Measurements from ENCODE around the gene SNX13. TPM values are rescaled to one million over a fixed set of nuclear protein-coding genes. Genes with fewer than 3 reads are reported as not detected.

SNX13 gene
- total and polyA plus RNA-seq, 2 of the 4 experiments (the other 2 are of a cell fraction), result 9.0 to 24.9 TPM

- Histone ChIP-seq H3K27me3 (ENCODE audit: control insufficient read depth, insufficient read depth, low read length) (no peaks in the 10 kb centered on the region), H2BK15ac (ENCODE audit: low read depth, low read length) (no peak overlapping the region), H3K18ac (ENCODE audit: low read depth, low read length) (no peak overlapping the region), H2BK20ac (ENCODE audit: low read depth, low read length) (no peak overlapping the region), H4K91ac (ENCODE audit: insufficient read depth, low read depth, low read length) (no peak overlapping the region), H3K79me1 (ENCODE audit: low read depth in 1 of 2, low read length in 2 of 2) (no peaks in the 10 kb centered on the region), H3K4me2 (ENCODE audit: low read depth, low read length) (no peak overlapping the region), H3K14ac (replicated peaks; ENCODE audit: low read depth, low read length) (no peak overlapping the region), H3K4ac (ENCODE audit: low read depth, low read length) (no peak overlapping the region), H3K27ac (ENCODE audit: insufficient read depth, low read length) (no peak overlapping the region), H4K20me1 (ENCODE audit: insufficient read depth, low read length) (no peaks in the 10 kb centered on the region), H2BK120ac (ENCODE audit: low read depth, low read length) (no peak overlapping the region), H3K9ac (ENCODE audit: low read depth, low read length) (no peak overlapping the region), H4K8ac (ENCODE audit: low read depth in 2 of 2, low read length in 2 of 2) (no peak overlapping the region), H2AK9ac (replicated peaks; ENCODE audit: low read depth, low read length, poor library complexity) (no peak overlapping the region), H2BK5ac (ENCODE audit: low read depth, low read length, poor library complexity, severe bottlenecking) (no peak overlapping the region), H4K5ac (ENCODE audit: low read depth, low read length) (no peak overlapping the region), H2AFZ (replicated peaks; ENCODE audit: low read length, poor library complexity) (no peak overlapping the region), H3K4me1 (ENCODE audit: control insufficient read depth, insufficient read depth, low read length) (no peaks in the 10 kb centered on the region; the same call in 1 of the 2 replicates), H3K23ac (ENCODE audit: low read depth, low read length) (no peak overlapping the region), H3K4me3 (ENCODE audit: insufficient read depth, low read depth, low read length) (no peak overlapping the region), H3K9me1 (ENCODE audit: insufficient read depth, low read length) (peaks cover 6% of the 10 kb centered on the region; the same call in 1 of the 2 replicates), H3K56ac (ENCODE audit: extremely low read depth, insufficient read depth, low read length) (no peak overlapping the region), H3K36me3 (ENCODE audit: control insufficient read depth, insufficient read depth, low read length) (no peaks in the 10 kb centered on the region), H2AK5ac (ENCODE audit: low read depth, low read length) (no peak overlapping the region), H3K9me3 (ENCODE audit: control insufficient read depth, insufficient read depth, low read length) (no peaks in the 10 kb centered on the region)
- no peak for ATAC-seq (ENCODE audit: low read depth)
- DNase-seq, result no peak
- CTCF ChIA-PET, result interaction anchor here (0.9 kb wide), 1 partner anchor 379 kb away, joined by 3 read pairs; no protein-coding TSS in a partner anchor
- POLR2A ChIA-PET (ENCODE audit: unreplicated experiment), result no interaction called here
- in situ Hi-C loops (cut with MboI; ENCODE audit: low sequenced_read_pairs), result loop anchor here (10.0 kb wide), 1 partner anchor 572 kb away; no protein-coding TSS in a partner anchor
- no CpG with 5 or more reads among the region's 4 CpGs for WGBS, 2 experiments (ENCODE audit: extremely low coverage in 2 of 2, insufficient read length in 1 of 2)
- dilution Hi-C loops (cut with HindIII; ENCODE audit: low sequenced_read_pairs, unreplicated experiment), result no loop called here
- no peak for TF ChIP-seq POLR2A (IDR thresholded peaks at IDR 0.05; ENCODE audit: low read depth, low read length)
- TF ChIP-seq CHD1 (IDR thresholded peaks at IDR 0.05; ENCODE audit: low read depth, low read length), result no peak
- no peak for TF ChIP-seq BHLHE40 (IDR thresholded peaks at IDR 0.05; ENCODE audit: low read depth, low read length)
- no peak for TF ChIP-seq CEBPB (IDR thresholded peaks at IDR 0.05; ENCODE audit: low read depth, low read length)
- TF ChIP-seq FOS (IDR thresholded peaks at IDR 0.05; ENCODE audit: low read depth, low read length), result no peak
- TF ChIP-seq, protein P1, sequence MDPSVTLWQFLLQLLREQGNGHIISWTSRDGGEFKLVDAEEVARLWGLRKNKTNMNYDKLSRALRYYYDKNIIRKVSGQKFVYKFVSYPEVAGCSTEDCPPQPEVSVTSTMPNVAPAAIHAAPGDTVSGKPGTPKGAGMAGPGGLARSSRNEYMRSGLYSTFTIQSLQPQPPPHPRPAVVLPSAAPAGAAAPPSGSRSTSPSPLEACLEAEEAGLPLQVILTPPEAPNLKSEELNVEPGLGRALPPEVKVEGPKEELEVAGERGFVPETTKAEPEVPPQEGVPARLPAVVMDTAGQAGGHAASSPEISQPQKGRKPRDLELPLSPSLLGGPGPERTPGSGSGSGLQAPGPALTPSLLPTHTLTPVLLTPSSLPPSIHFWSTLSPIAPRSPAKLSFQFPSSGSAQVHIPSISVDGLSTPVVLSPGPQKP (IDR thresholded peaks at IDR 0.05; ENCODE audit: borderline replicate concordance, low read depth, low read length), result no peak
- TF ChIP-seq, protein P2, sequence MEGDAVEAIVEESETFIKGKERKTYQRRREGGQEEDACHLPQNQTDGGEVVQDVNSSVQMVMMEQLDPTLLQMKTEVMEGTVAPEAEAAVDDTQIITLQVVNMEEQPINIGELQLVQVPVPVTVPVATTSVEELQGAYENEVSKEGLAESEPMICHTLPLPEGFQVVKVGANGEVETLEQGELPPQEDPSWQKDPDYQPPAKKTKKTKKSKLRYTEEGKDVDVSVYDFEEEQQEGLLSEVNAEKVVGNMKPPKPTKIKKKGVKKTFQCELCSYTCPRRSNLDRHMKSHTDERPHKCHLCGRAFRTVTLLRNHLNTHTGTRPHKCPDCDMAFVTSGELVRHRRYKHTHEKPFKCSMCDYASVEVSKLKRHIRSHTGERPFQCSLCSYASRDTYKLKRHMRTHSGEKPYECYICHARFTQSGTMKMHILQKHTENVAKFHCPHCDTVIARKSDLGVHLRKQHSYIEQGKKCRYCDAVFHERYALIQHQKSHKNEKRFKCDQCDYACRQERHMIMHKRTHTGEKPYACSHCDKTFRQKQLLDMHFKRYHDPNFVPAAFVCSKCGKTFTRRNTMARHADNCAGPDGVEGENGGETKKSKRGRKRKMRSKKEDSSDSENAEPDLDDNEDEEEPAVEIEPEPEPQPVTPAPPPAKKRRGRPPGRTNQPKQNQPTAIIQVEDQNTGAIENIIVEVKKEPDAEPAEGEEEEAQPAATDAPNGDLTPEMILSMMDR (conservative IDR thresholded peaks at IDR 0.05; ENCODE audit: low read depth, low read length), result no peak
- no peak for TF ChIP-seq USF2 (IDR thresholded peaks at IDR 0.05; ENCODE audit: low read depth, low read length)
- no peak for TF ChIP-seq MAFK (IDR thresholded peaks at IDR 0.05; ENCODE audit: low read depth, low read length)
- TF ChIP-seq RFX5 (IDR thresholded peaks at IDR 0.05; ENCODE audit: low read depth, low read length), result no peak
- no peak for TF ChIP-seq MXI1 (IDR thresholded peaks at IDR 0.05; ENCODE audit: borderline replicate concordance, low read depth, low read length)
- no peak for TF ChIP-seq RCOR1 (IDR thresholded peaks at IDR 0.05; ENCODE audit: insufficient replicate concordance, low read length)
- TF ChIP-seq RAD21 (IDR thresholded peaks at IDR 0.05; ENCODE audit: low read length), result no peak
- TF ChIP-seq NFE2L2 (IDR thresholded peaks at IDR 0.05; ENCODE audit: low read depth, low read length), result no peak
- TF ChIP-seq SMC3 (IDR thresholded peaks at IDR 0.05; ENCODE audit: low read depth, low read length), result no peak
- no TSS peak for BruUV-seq (replicated peaks)
- intact Hi-C loops (cut with micrococcal nuclease), result loop anchor here (5.0 kb wide), 1 partner anchor 190 kb away; no protein-coding TSS in a partner anchor
Measured at GRCh38 chr7:17772581-17773288, 167.6 kb downstream of the SNX13 start.
